Measurements from ENCODE around the gene SLC4A1. TPM values are rescaled to one million over a fixed set of nuclear protein-coding genes. Genes with fewer than 3 reads are reported as not detected.

The SLC4A1 gene
- total and polyA plus RNA-seq, 2 experiments from 2014 or later, result not detected

- no peak for TF ChIP-seq ZNF462 (CRISPR knock-in tag; IDR thresholded peaks at IDR 0.05)
- TF ChIP-seq STAT1 (IDR thresholded peaks at IDR 0.05; ENCODE audit: unreplicated experiment), result no peak
Measured at GRCh38 chr17:44258811-44259351, 9.1 kb downstream of the SLC4A1 start (continued).

- Histone ChIP-seq H4K20me1 (replicated peaks; ENCODE audit: insufficient read depth) (no peaks in the 10 kb centered on the region), H3K27ac (ENCODE audit: low read depth) (no peak overlapping the region), H2AFZ (no peak overlapping the region), H3K4me3 (no peak overlapping the region), H3K36me3 (ENCODE audit: insufficient read depth) (no peaks in the 10 kb centered on the region), H3K9me2 (ENCODE audit: insufficient read depth) (no peaks in the 10 kb centered on the region), H3K27me3 (ENCODE audit: insufficient read depth) (no peaks in the 10 kb centered on the region), H3K79me2 (replicated peaks; ENCODE audit: insufficient read depth) (no peaks in the 10 kb centered on the region), H3F3A (replicated peaks; ENCODE audit: low read depth) (no peaks in the 10 kb centered on the region), H3K4me1 (ENCODE audit: insufficient read depth) (no peaks in the 10 kb centered on the region), H3K4me2 (no peak overlapping the region)
- Mint-ChIP-seq H3K27me3 (ENCODE audit: insufficient read depth, low read depth, poor library complexity) (peaks cover 14% of the 10 kb centered on the region), H3K4me3 (no peak overlapping the region), H3K36me3 (ENCODE audit: low read depth) (no peaks in the 10 kb centered on the region), H3K9me3 (no peaks in the 10 kb centered on the region; the same call in 2 of the 3 replicates), H3K4me1 (no peaks in the 10 kb centered on the region; the same call in 2 of the 3 replicates), H3K27ac (no peak overlapping the region)
- DNase-seq (ENCODE audit: low spot score) (no peak), ATAC-seq (peak; percentile 24; the same call in 1 of the 3 replicates)
- TF ChIP-seq ZNF331 (CRISPR knock-in tag; IDR thresholded peaks at IDR 0.05; ENCODE audit: low read depth) (no peak), CREB1 (CRISPR knock-in tag; IDR thresholded peaks at IDR 0.05; ENCODE audit: low read depth) (no peak), EZH2 (IDR thresholded peaks at IDR 0.05; ENCODE audit: low read depth, unreplicated experiment) (no peak), STAT1 (IDR thresholded peaks at IDR 0.05; ENCODE audit: unreplicated experiment) (no peak), CTCF (conservative IDR thresholded peaks at IDR 0.05; ENCODE audit: low read depth in 2 of 2) (no peak), ZNF114 (CRISPR knock-in tag; IDR thresholded peaks at IDR 0.05) (no peak)
Measured at GRCh38 chr17:44257815-44258760, 9.8 kb downstream of the SLC4A1 start.

All from GM23338 (cell line).